Liver (tissue), 9 donors: ENCODE results near the gene PCDHA11. TPM values are rescaled to one million over a fixed set of nuclear protein-coding genes. Genes with fewer than 3 reads are reported as not detected.

Experiments used
- DNase-seq: peaks from one replicate; pipeline ENCODE4 v3.0.0-alpha.2; 2017; ENCODE audit warnings: low spot score
- H3K27ac ChIP-seq, 2 donors: one replicate each; pipeline ENCODE4 v1.7.0; 2013; ENCODE audit warnings: inconsistent platforms in 2 of 2, low read length in 2 of 2, control low read depth in 1 of 2, low read depth in 1 of 2, mild to moderate bottlenecking in 1 of 2
- H3K27me3 ChIP-seq, 4 donors: one replicate each; pipeline versions ENCODE4 v1.6.1 to v1.7.0; 2013; ENCODE audit warnings: low read length in 3 of 4, inconsistent platforms in 1 of 4, mild to moderate bottlenecking in 1 of 4, moderate library complexity in 1 of 4; ENCODE audit not compliant: control insufficient read depth in 4 of 4, insufficient read depth in 4 of 4
- H3K36me3 ChIP-seq, 4 donors: one replicate each; pipeline versions ENCODE4 v1.6.1 to v1.7.0; 2013; ENCODE audit warnings: low read length in 3 of 4, mild to moderate bottlenecking in 3 of 4, low read depth in 1 of 4, moderate library complexity in 1 of 4; ENCODE audit not compliant: control insufficient read depth in 4 of 4, insufficient read depth in 3 of 4
- H3K4me1 ChIP-seq, 4 donors: one replicate each; pipeline versions ENCODE4 v1.6.1 to v1.7.0; 2013; ENCODE audit warnings: low read length in 3 of 4, mild to moderate bottlenecking in 3 of 4, moderate library complexity in 1 of 4; ENCODE audit not compliant: control insufficient read depth in 4 of 4, insufficient read depth in 4 of 4
- H3K4me3 ChIP-seq, 3 donors: one replicate each; pipeline versions ENCODE4 v1.6.1 to v1.7.0; 2013; ENCODE audit warnings: low read length in 3 of 3, control low read depth in 1 of 3, low read depth in 1 of 3, mild to moderate bottlenecking in 1 of 3
- H3K9ac ChIP-seq, 2 donors: one replicate each; pipeline ENCODE4 v1.7.0; 2013; ENCODE audit warnings: low read length in 2 of 2, mild to moderate bottlenecking in 2 of 2, moderate library complexity in 2 of 2, control low read depth in 1 of 2, low read depth in 1 of 2
- H3K9me3 ChIP-seq, 4 donors: one replicate each; pipeline versions ENCODE4 v1.6.1 to v1.7.0; 2013; ENCODE audit warnings: low read length in 3 of 4; ENCODE audit not compliant: control insufficient read depth in 4 of 4
- HNF4A ChIP-seq, 2 donors: conservative IDR thresholded peaks; 2 replicates each; pipeline ENCODE4 v1.6.1; 2016; ENCODE audit warnings: antibody characterized with exemption in 2 of 2, mild to moderate bottlenecking in 2 of 2
- RAD21 ChIP-seq, 2 donors: IDR thresholded peaks; 2 replicates each; pipeline ENCODE4 v1.6.1; 2016; ENCODE audit warnings: antibody characterized with exemption in 2 of 2, mild to moderate bottlenecking in 2 of 2
- RXRA ChIP-seq, 2 donors: IDR thresholded peaks; 2 replicates each; pipeline ENCODE4 v1.6.1; 2017 to 2018; ENCODE audit warnings: antibody characterized with exemption in 2 of 2, mild to moderate bottlenecking in 1 of 2
- WGBS: extraction: QIAGEN DNeasy Blood & Tissue Kit; methylation state at CpG from one replicate; pipeline ENCODE4 v1.1.7; 2013; 5-methylcytosine and 5-hydroxymethylcytosine counted together
- polyA plus RNA-seq, 2 donors: library from polyadenylated mRNA; stranded (reverse) in 1 of 2; unstranded in 1 of 2; fragments of 200-250 nt in 1 of 2; fragments of >200 nt in 1 of 2; fragmentation: Nextera tagmentation in 1 of 2; extraction: Ambion mirVana in 1 of 2; gene quantifications; one replicate each; pipeline versions ENCODE4 v1.2.1 to v1.2.3, GENCODE V29; 2013 to 2015
- total RNA-seq, 2 donors: library from RNA; depleted of rRNA; stranded (reverse); fragments of >200 nt; gene quantifications; one replicate each; pipeline ENCODE4 v1.2.3, GENCODE V29; 2014
- TF ChIP-seq, protein P1 (sequence below): fragments of 150-350 bp; IDR thresholded peaks from 2 replicates; pipeline ENCODE4 v1.5.1; 2017; ENCODE audit warnings: improper control_type of control experiment, low read depth, low read length; ENCODE audit not compliant: missing input control
- donor health status: healthy.
- donor health status: healthy.
- donor health status: healthy.
- donor health status: healthy.
- donor health status: healthy.

The PCDHA11 gene, protein sequence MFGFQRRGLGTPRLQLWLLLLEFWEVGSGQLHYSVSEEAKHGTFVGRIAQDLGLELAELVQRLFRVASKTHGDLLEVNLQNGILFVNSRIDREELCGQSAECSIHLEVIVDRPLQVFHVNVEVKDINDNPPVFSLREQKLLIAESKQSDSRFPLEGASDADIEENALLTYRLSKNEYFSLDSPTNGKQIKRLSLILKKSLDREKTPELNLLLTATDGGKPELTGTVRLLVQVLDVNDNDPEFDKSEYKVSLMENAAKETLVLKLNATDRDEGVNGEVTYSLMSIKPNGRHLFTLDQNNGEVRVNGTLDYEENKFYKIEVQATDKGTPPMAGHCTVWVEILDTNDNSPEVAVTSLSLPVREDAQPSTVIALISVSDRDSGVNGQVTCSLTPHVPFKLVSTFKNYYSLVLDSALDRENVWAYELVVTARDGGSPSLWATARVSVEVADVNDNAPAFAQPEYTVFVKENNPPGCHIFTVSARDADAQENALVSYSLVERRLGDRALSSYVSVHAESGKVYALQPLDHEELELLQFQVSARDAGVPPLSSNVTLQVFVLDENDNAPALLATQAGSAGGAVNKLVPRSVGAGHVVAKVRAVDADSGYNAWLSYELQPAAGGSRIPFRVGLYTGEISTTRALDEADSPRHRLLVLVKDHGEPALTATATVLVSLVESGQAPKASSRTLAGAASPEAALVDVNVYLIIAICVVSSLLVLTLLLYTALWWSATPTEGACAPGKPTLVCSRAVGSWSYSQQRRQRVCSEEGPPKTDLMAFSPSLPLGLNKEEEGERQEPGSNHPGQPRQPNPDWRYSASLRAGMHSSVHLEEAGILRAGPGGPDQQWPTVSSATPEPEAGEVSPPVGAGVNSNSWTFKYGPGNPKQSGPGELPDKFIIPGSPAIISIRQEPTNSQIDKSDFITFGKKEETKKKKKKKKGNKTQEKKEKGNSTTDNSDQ
- total RNA-seq, result under 1 TPM in 1 of 2 donors, not detected in 1; under 0.01 TPM
- polyA plus RNA-seq, result under 1 TPM; 0.05 to 0.19 TPM

DNA sequence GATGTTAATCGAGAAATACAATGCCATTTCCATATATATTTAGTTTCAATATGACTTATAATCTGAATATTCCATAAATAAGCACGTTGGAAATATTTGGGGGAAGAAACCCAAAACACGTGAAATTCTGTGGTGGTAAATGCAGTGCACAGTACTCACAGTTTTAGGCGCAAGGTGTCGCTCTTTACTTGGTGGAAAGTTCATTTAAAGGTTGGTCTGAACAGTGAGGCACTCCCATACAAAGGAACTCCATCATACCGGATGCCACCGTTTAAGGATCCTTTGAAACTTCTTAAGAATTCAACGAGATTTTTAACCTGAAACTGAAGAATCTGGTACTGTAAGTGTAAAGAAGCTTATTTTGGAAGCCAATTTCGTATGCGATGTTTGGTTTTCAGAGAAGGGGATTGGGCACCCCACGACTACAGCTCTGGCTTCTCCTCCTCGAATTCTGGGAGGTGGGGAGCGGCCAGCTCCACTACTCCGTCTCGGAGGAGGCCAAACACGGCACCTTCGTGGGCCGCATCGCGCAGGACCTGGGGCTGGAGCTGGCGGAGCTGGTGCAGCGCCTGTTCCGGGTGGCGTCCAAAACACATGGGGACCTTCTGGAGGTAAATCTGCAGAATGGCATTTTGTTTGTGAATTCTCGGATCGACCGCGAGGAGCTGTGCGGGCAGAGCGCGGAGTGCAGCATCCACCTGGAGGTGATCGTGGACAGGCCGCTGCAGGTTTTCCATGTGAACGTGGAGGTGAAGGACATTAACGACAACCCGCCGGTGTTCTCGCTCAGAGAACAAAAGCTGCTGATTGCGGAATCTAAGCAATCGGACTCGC, at the start of gene PCDHA11:
Gene PCDHA11, plus strand, starts transcription at position 237 of the 834 bp plus-strand sequence. Its CDS starts 147 bp downstream, at position 384.
- 16% methylated on average over 41 of the region's 41 CpGs for WGBS
- no peak within 1 kb of the TSS for H3K27ac ChIP-seq
- no peaks in the 10 kb centered on the region for H3K4me1 ChIP-seq
- DNase-seq, result no peak
- H3K9ac ChIP-seq, result no peak within 1 kb of the TSS
- TF ChIP-seq, protein P1, sequence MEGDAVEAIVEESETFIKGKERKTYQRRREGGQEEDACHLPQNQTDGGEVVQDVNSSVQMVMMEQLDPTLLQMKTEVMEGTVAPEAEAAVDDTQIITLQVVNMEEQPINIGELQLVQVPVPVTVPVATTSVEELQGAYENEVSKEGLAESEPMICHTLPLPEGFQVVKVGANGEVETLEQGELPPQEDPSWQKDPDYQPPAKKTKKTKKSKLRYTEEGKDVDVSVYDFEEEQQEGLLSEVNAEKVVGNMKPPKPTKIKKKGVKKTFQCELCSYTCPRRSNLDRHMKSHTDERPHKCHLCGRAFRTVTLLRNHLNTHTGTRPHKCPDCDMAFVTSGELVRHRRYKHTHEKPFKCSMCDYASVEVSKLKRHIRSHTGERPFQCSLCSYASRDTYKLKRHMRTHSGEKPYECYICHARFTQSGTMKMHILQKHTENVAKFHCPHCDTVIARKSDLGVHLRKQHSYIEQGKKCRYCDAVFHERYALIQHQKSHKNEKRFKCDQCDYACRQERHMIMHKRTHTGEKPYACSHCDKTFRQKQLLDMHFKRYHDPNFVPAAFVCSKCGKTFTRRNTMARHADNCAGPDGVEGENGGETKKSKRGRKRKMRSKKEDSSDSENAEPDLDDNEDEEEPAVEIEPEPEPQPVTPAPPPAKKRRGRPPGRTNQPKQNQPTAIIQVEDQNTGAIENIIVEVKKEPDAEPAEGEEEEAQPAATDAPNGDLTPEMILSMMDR, result peak; percentile 21
- TF ChIP-seq RAD21 (IDR thresholded peaks at IDR 0.05) (peak; percentile 35 to 53), RXRA (IDR thresholded peaks at IDR 0.05) (no peak)
- H3K9me3 ChIP-seq, result peaks cover 12 to 23% (median 17%) of the 10 kb centered on the region in 4 donors
- peaks cover 0 to 11% (median 5%) of the 10 kb centered on the region in 4 donors for H3K27me3 ChIP-seq
- H3K4me3 ChIP-seq, result peak within 1 kb of the TSS in 1 of 3 donors; percentile 5
- H3K36me3 ChIP-seq, result no peaks in the 10 kb centered on the region

DNA sequence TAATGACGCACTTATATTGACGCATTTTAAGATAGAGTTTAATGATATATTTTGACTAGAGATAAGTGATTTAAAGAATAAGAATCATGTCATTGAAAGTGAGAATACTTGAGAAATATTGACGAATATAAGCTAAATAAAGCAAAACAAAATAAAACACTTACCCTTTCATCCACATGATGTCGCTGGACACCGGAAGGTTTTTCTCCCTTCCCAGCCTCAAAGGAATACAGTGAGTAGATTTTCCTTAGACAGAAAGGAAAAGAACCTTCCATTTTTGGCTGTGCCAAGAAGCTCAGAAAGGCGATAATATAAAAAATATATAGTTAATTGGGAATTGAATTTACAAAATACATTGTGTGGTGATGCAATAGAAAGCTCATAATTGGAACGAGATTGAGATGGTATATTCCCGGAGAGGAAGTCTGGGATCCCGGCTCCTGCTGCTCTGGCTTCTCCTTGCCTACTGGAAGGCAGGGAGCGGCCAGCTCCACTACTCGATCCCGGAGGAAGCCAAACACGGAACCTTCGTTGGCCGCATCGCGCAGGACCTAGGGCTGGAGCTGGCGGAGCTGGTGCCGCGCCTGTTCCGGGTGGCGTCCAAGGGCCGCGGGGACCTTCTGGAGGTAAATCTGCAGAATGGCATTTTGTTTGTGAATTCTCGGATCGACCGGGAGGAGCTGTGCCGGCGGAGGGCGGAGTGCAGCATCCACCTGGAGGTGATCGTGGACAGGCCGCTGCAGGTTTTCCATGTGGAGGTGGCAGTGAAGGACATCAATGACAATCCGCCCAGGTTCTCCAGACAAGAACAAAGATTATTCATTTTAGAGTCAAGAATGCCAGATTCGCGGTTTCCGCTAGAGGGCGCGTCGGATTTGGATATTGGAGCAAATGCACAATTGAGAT, 47.1 kb upstream of the PCDHA11 start, which contains the start of gene PCDHA5:
Gene PCDHA5, plus strand, starts transcription at position 239 of the 906 bp plus-strand sequence.
- TF ChIP-seq HNF4A (conservative IDR thresholded peaks at IDR 0.05), result no peak
- TF ChIP-seq, protein P1, result peak; percentile 22
- 29% methylated on average over 39 of the region's 39 CpGs for WGBS
- Histone ChIP-seq H3K27ac (no peak within 1 kb of the TSS), H3K9ac (no peak within 1 kb of the TSS), H3K9me3 (peaks cover 11 to 29% (median 19%) of the 10 kb centered on the region in 4 donors), H3K4me3 (no peak within 1 kb of the TSS), H3K4me1 (no peaks in the 10 kb centered on the region), H3K27me3 (peaks cover 0 to 5% (median 4%) of the 10 kb centered on the region in 4 donors), H3K36me3 (no peaks in the 10 kb centered on the region)
- DNase-seq, result no peak
